Tongue (tissue), 2 donors: ENCODE results near the gene RBM4B. TPM values are rescaled to one million over a fixed set of nuclear protein-coding genes. Genes with fewer than 3 reads are reported as not detected.
A peak's percentile ranks its signal among the peaks of the same experiment; 100 is the strongest.
"Not testable (repeated sequence)": the region's sequence is repeated elsewhere in the genome, so short reads cannot be mapped to it uniquely, and the experiment has no call there.

Experiments
- DNase-seq: peaks from one replicate; pipeline ENCODE4 v3.0.0-alpha.2; 2015
- total RNA-seq: library from RNA; depleted of rRNA; stranded (reverse); fragments of >200 nt; gene quantifications from one replicate; pipeline ENCODE4 v1.2.3, GENCODE V29; 2014

Gene RBM4B
- total RNA-seq, 1 donor from 2014 or later: 25.4 TPM

DNA sequence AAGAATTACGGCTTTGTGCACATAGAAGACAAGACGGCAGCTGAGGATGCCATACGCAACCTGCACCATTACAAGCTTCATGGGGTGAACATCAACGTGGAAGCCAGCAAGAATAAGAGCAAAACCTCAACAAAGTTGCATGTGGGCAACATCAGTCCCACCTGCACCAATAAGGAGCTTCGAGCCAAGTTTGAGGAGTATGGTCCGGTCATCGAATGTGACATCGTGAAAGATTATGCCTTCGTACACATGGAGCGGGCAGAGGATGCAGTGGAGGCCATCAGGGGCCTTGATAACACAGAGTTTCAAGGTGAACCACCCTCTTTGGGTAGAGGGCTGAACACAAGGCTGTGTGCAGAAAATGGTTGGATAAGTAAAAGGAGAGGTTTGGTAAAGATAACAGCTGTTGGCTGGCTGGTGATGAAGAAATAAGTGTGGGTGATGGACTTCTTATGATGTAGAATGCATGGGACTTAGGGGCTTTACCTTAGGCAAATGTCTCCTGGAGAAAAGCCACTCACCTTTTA, 37.8 kb downstream of the RBM4B start:
- DNase-seq: not testable (repeated sequence)

DNA sequence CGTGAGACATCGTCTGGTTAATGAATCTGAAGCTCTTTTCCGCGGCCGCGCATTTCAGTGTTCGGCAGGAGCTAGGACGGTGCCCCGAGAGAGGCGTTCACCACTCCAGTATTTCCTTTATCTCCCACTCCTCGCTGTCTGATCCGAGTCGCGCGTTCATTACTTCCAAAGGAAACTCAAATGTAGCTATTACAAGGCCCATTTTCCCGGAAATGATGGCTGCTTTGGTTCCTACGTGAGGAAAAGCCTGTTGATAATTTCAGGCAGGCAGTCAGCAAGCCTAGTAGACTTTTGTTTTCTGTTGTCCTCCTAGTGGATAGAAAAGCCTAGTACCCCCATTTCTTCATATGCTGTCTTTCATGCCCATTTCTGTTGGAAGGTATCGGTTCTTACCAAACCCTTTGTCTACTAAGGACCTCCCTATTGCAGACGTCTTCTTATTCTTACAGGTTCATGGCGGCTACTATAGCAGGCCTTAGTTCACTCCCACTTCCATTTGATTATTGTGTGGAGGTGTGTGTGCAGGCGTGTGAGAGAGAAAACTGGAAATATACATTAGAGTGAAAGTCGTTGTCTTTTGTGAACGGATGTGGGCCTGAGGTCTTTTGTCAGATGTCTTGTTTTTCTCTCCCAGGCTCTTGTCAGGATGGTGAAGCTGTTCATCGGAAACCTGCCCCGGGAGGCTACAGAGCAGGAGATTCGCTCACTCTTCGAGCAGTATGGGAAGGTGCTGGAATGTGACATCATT, 38.4 kb downstream of the RBM4B start:
- DNase-seq: peak; percentile 72

DNA sequence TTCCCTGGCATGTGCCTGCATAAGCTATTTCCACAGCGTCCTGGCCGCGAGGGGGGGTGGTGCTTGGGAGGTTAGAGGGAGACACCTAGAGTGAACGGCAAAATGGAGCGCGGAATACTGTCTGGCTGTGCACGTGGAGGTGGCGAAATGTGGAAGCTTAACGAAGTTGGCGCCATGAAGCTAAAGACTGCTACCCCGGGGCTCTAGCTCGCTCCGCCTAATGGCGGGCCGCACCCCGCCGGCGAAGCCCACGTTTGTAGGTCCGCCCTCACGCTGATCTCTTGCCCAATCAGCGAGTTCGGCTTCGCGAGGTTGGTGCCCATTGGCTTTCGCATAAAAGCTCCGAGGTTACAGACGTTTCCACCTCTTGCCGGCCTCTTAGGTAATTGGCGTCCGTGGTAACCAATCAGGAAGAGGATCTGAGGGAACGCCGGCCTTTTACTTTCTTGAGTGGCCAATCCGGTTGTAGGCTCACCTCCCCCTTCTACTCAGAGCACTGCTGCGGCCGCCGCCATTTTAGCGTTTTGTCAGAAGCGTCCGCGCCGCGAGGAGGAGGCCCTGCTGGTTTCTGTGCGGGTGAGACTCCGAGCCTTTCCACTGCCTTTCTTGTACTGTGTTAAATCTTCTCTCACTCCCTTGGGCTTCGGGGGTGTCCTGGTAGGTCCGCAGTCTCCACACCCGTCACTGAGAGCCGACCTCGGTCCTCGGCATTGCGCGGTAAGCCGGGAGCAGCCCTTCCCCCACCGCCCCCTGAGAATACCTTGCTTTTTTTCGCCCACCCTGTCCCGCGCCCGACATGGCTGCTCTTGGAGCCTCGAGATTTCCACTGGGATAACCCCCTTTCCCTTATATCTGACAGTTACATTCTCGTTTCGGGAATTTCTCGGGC, 39.3 kb downstream of the RBM4B start, which contains the start of gene RBM4:
TSS of gene RBM4 (plus strand) at position 527 of the 889 bp plus-strand sequence. CDS start 1,009 bp downstream, outside the sequence.
- DNase-seq: peak; percentile 100

DNA sequence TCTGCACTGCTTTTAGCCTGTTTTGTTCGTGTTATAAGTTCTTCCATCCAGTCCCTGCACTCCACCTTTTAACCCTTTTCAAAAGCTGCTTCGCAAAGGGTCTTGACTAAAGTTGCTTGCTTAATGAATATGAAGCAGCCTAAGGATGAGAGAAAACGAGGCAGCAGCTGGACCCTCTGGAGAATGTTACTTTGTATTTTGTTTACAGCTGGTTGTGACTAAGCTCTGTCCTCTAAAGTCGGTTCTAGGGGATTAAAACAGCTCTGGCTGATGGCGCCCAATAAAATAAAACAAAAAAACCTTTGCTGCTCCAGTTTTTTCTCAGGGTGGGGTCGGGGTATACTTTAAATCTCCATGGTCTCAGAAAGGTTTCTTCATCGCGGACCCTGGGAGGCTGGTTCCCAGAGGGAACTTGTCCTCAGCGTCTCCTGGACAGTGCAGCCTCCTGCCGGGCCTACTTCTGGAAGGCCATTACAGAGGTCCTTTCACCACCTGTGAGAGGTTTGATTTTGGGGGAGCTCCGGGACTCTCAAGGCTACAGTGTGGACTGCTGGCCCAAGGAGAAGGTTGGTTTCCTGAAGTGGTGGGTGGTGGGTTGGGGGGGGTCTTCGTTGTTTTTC, 40.0 kb downstream of the RBM4B start:
- DNase-seq: peak; percentile 13

GRCh38 chr11:66636411-66636810, 41.3 kb downstream of the RBM4B start:
- DNase-seq: no peak

DNA sequence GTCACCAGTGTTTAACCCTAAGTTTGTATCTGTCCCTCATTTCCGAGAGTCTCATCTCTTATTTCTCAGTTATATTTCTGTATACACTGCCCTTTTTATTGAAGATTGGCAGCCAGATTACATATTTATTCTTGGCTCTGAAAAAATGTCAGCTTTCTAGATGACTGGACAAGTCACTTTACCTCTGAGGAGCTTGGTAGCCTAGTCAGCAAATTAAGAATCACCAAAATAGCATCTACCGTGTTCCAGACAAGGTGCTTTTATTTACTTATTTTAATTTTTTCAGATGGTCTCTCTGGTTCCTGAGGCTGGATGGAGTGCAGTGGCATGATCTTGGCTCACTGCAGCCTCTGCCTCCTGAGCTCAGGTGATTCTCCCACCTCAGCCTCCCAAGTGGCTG, 44.7 kb downstream of the RBM4B start:
- DNase-seq: no peak

DNA sequence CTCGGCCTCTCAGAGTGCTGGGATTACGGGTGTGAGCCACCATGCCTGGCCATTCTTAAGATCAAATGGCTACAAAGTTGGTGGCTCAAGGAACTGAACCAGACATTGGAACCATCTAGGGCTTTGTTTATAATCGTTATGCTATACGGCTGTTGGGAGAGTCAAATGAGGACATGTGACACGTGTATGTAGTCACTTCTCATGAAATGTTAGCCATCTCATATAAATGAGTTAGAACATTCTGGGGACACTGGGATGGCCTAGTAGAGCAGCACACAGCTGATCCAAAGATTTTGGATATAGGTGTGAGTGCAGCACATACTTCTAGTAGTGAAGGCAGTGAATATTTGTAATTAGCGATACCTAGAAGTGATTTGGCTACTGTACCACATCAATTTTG, 45.8 kb downstream of the RBM4B start:
- DNase-seq: no peak

- DNase-seq: no peak
Observed at GRCh38 chr11:66629356-66629755, 48.3 kb downstream of the RBM4B start.

GRCh38 chr11:66628061-66628603, 49.6 kb downstream of the RBM4B start:
- DNase-seq: no peak

- DNase-seq: no peak
Observed at GRCh38 chr11:66626926-66627325, 50.8 kb downstream of the RBM4B start.

- DNase-seq: no peak
Observed at GRCh38 chr11:66626382-66626781, 51.3 kb downstream of the RBM4B start.

DNA sequence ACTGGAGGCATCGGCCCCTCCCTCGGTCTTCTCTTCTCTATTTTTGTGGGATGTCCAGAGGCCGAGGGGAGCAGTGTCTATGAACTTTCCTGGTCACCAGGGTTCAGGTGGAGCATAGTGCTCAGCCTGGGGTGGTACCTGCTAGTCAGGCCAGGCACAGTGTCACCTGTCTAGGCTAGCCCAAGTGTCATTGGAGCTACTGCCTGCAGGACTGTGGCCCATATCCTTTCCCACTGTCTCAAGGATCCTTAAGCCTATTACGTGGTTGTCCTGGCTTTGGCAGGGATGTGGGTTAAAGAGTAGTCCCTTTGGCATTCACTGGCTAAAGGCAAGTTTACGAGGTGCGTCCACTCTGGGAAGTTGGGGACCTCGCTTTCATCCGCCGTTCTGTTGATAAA, 51.9 kb downstream of the RBM4B start:
- DNase-seq: no peak

GRCh38 chr11:66625041-66625751, 52.5 kb downstream of the RBM4B start:
- DNase-seq: no peak

DNA sequence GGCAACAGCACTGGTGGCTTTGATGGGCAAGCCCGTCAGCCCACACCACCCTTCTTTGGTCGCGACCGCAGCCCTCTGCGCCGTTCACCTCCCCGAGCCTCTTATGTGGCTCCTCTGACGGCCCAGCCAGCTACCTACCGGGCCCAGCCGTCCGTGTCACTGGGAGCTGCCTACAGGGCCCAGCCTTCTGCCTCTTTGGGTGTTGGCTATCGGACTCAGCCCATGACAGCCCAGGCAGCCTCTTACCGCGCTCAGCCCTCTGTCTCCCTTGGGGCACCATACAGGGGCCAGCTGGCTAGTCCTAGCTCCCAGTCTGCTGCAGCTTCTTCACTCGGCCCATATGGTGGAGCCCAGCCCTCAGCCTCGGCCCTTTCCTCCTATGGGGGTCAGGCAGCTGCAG, 53.2 kb downstream of the RBM4B start:
- DNase-seq: no peak

- DNase-seq: peak; percentile 78
Observed at GRCh38 chr11:66619080-66619554, 58.6 kb downstream of the RBM4B start.

- DNase-seq: no peak
Observed at GRCh38 chr11:66617155-66617834, 60.4 kb downstream of the RBM4B start.

DNA sequence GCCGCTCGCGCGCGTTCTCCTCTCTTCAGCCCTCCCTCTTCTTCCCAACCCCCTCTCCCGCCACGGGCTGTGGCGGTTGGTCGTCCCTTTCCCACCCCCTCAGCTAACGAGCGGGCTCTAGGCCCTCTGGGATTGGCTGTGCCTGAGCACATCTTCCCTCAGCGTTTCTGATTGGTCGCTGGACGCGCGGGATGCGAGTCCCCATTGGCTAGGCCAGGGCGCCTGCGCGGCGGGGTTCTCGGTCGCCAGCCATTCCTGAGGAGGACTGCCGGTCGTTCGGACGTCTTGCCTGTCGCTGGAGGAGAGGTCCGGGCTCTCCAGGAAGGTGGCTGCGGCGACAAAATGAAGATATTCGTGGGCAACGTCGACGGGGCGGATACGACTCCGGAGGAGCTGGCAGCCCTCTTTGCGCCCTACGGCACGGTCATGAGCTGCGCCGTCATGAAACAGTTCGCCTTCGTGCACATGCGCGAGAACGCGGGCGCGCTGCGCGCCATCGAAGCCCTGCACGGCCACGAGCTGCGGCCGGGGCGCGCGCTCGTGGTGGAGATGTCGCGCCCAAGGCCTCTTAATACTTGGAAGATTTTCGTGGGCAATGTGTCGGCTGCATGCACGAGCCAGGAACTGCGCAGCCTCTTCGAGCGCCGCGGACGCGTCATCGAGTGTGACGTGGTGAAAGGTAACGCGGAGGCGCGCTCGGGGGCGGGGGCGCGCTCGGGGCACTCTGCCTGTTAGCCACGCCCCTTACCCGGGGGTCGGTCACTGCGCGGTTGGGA, 61.1 kb downstream of the RBM4B start, which contains the start of gene RBM14:
TSS of gene RBM14 (plus strand) at position 252 of the 776 bp plus-strand sequence. CDS start at position 343, 91 bp downstream.
- DNase-seq: peak; percentile 100
